Measurements from ENCODE around the gene LIN28B.

The LIN28B gene

GRCh38 chr6:104952911-104953399 lies 4.0 kb upstream of the LIN28B start (continued):
- no peak for TF ChIP-seq OVOL3 (tag by site-specific recombination; IDR thresholded peaks at IDR 0.05)
- no peak for TF ChIP-seq GLIS2 (tag by site-specific recombination; IDR thresholded peaks at IDR 0.05)
- TF ChIP-seq ATF2 (tag by site-specific recombination; IDR thresholded peaks at IDR 0.05; ENCODE audit: low read depth), result no peak
- TF ChIP-seq ZFP37 (tag by site-specific recombination; IDR thresholded peaks at IDR 0.05), result no peak
- no peak for TF ChIP-seq ZSCAN16 (tag by site-specific recombination; IDR thresholded peaks at IDR 0.05)
- TF ChIP-seq ZNF555 (tag by site-specific recombination; conservative IDR thresholded peaks at IDR 0.05), result no peak
- TF ChIP-seq ZNF133 (tag by site-specific recombination; IDR thresholded peaks at IDR 0.05), result no peak
- no peak for TF ChIP-seq ZFHX2 (tag by site-specific recombination; conservative IDR thresholded peaks at IDR 0.05)
- TF ChIP-seq ZNF148 (tag by site-specific recombination; IDR thresholded peaks at IDR 0.05; ENCODE audit: borderline replicate concordance), result no peak
- TF ChIP-seq ZNF48 (tag by site-specific recombination; IDR thresholded peaks at IDR 0.05), result no peak
- no peak for TF ChIP-seq PRDM6 (tag by site-specific recombination; IDR thresholded peaks at IDR 0.05)
- TF ChIP-seq ZNF747 (tag by site-specific recombination; IDR thresholded peaks at IDR 0.05), result no peak
- no peak for TF ChIP-seq ZNF610 (tag by site-specific recombination; IDR thresholded peaks at IDR 0.05; ENCODE audit: borderline replicate concordance)
- 0 out of 2 replicates have a peak, but pooled peaks have one; percentile 39 for TF ChIP-seq ZXDB (tag by site-specific recombination; IDR thresholded peaks at IDR 0.05)
- TF ChIP-seq ZNF600 (tag by site-specific recombination; IDR thresholded peaks at IDR 0.05), result 0 out of 2 replicates have a peak, but pooled peaks have one; percentile 39
- no peak for TF ChIP-seq ZNF654 (tag by site-specific recombination; IDR thresholded peaks at IDR 0.05; ENCODE audit: low read depth)
- no peak for TF ChIP-seq PRDM4 (tag by site-specific recombination; IDR thresholded peaks at IDR 0.05)
- no peak for TF ChIP-seq ZNF664 (tag by site-specific recombination; IDR thresholded peaks at IDR 0.05)
- TF ChIP-seq RBAK (tag by site-specific recombination; IDR thresholded peaks at IDR 0.05), result no peak
- TF ChIP-seq ZNF558 (tag by site-specific recombination; IDR thresholded peaks at IDR 0.05), result no peak
- no peak for TF ChIP-seq ZBTB26 (tag by site-specific recombination; optimal IDR thresholded peaks at IDR 0.05)
- TF ChIP-seq ZNF132 (tag by site-specific recombination; IDR thresholded peaks at IDR 0.05; ENCODE audit: borderline replicate concordance), result no peak
- no peak for TF ChIP-seq ZNF223 (tag by site-specific recombination; IDR thresholded peaks at IDR 0.05)
- TF ChIP-seq ZNF174 (tag by site-specific recombination; IDR thresholded peaks at IDR 0.05), result no peak
- TF ChIP-seq ZNF398 (tag by site-specific recombination; IDR thresholded peaks at IDR 0.05), result peak; percentile 22; the same call in 1 of the 2 replicates
- TF ChIP-seq ZNF785 (tag by site-specific recombination; IDR thresholded peaks at IDR 0.05), result no peak
- TF ChIP-seq ZBTB44 (tag by site-specific recombination; IDR thresholded peaks at IDR 0.05), result no peak
- TF ChIP-seq OSR2 (tag by site-specific recombination; IDR thresholded peaks at IDR 0.05), result no peak
- TF ChIP-seq KLF16 (tag by site-specific recombination; IDR thresholded peaks at IDR 0.05), result no peak

Data from HEK293 (cell line).